Measurements from ENCODE around the gene XIAP.

DNA sequence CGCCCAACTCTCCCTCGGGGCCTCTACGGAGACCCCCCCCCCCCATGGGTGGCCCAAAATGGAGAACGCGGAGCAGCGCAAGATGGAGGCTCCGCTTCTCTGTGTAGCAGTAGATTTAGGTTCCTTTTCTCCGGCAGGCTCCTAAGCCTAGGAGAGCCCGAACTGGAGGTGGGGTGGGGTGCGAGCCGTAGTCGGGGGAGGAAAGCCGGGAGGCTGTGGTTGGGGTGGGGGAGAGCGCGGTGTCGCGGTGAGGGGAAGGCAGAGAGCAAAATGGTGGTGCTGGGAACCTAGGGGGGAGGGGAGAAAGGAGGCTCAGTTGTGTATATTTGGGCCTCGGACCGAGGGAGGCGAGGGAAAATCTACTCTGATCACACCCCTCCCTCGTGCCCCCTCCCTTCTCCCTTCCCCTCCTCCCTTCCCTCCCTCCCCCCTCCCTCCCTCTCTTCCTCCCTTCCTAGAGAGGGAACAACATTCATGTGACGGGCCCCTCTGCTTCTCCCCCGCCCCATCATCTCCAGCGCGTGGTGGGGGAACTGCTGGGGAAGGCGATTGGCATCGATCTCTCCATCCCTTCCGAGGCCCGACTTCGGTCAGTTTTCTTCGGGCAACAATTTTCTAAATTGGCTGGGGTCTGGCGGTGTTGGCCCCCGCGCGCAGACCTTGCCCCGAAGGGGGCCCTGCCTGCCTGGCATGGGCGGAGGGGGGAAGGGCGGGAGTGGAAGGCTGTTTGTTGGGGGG is 101.6 kb downstream of the XIAP start, which contains the start of gene STAG2:
- no peak for TF ChIP-seq POLR2A (IDR thresholded peaks at IDR 0.05)
- TF ChIP-seq, protein P1, sequence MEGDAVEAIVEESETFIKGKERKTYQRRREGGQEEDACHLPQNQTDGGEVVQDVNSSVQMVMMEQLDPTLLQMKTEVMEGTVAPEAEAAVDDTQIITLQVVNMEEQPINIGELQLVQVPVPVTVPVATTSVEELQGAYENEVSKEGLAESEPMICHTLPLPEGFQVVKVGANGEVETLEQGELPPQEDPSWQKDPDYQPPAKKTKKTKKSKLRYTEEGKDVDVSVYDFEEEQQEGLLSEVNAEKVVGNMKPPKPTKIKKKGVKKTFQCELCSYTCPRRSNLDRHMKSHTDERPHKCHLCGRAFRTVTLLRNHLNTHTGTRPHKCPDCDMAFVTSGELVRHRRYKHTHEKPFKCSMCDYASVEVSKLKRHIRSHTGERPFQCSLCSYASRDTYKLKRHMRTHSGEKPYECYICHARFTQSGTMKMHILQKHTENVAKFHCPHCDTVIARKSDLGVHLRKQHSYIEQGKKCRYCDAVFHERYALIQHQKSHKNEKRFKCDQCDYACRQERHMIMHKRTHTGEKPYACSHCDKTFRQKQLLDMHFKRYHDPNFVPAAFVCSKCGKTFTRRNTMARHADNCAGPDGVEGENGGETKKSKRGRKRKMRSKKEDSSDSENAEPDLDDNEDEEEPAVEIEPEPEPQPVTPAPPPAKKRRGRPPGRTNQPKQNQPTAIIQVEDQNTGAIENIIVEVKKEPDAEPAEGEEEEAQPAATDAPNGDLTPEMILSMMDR (IDR thresholded peaks at IDR 0.05): no peak
- peak; percentile 9 to 72 (median 34) for TF ChIP-seq POLR2AphosphoS5 (IDR thresholded peaks at IDR 0.05)

All from breast epithelium (tissue), 3 donors.